Omental fat pad (tissue), 4 donors: Measurements from ENCODE around the gene TMCO6. TPM values are rescaled to one million over a fixed set of nuclear protein-coding genes. Genes with fewer than 3 reads are reported as not detected.

Experiments
- ATAC-seq: fragments of 150-250 bp; one replicate; pipeline ENCODE4 v1.9.1; 2016; ENCODE audit warnings: mild to moderate bottlenecking, moderate library complexity; ENCODE audit not compliant: low FRiP score
- DNase-seq: peaks from one replicate; pipeline ENCODE4 v3.0.0-alpha.2; 2019; ENCODE audit warnings: low spot score
- CTCF ChIP-seq, 3 donors: fragments of 450-650 bp; IDR thresholded peaks; one replicate each; pipeline ENCODE4 v1.5.1; 2016 to 2017; ENCODE audit warnings: antibody characterized with exemption in 3 of 3, mild to moderate bottlenecking in 3 of 3, moderate library complexity in 2 of 3
- total RNA-seq, 4 donors: library from RNA; depleted of rRNA; stranded (reverse); fragments of >200 nt; gene quantifications; one replicate each; pipeline ENCODE4 v1.1.0, GENCODE V29; 2016

The TMCO6 gene
- total RNA-seq, 4 donors from 2014 or later: 18.7 to 96.9 (median 29.8) TPM

- no peak for ATAC-seq
- no peak for TF ChIP-seq CTCF (IDR thresholded peaks at IDR 0.05)
- no peak for DNase-seq
Measured at GRCh38 chr5:140674211-140674610, 35.0 kb downstream of the TMCO6 start.

- no peak for TF ChIP-seq CTCF (IDR thresholded peaks at IDR 0.05)
- ATAC-seq (no peak), DNase-seq (no peak)
Measured at GRCh38 chr5:140674629-140675028, 35.4 kb downstream of the TMCO6 start.

- no peak for TF ChIP-seq CTCF (IDR thresholded peaks at IDR 0.05)
- ATAC-seq: no peak
- no peak for DNase-seq
Measured at GRCh38 chr5:140677947-140678346, 38.7 kb downstream of the TMCO6 start.

GRCh38 chr5:140678993-140679392, 39.7 kb downstream of the TMCO6 start:
- no peak for DNase-seq
- ATAC-seq: no peak

GRCh38 chr5:140690376-140690932, 51.2 kb downstream of the TMCO6 start:
- ATAC-seq (peak; percentile 2), DNase-seq (no peak)
- no peak for TF ChIP-seq CTCF (IDR thresholded peaks at IDR 0.05)

More at GRCh38 chr5:140678993-140679392, 39.7 kb downstream of the TMCO6 start:
- no peak for TF ChIP-seq CTCF (IDR thresholded peaks at IDR 0.05)

- DNase-seq (peak; percentile 61), ATAC-seq (peak; percentile 99)
- no peak for TF ChIP-seq CTCF (IDR thresholded peaks at IDR 0.05)
Measured at GRCh38 chr5:140690941-140691924, 52.0 kb downstream of the TMCO6 start, which contains the start of the genes HARS1 and HARS2. TSS of gene HARS1 (minus strand) at chr5:140691370. CDS start at chr5:140691304, 66 bp downstream. TSS of gene HARS2 (plus strand) at chr5:140691455. CDS start at chr5:140691649, 194 bp downstream.
